Endothelial cell (in vitro differentiated cells): Measurements from ENCODE around the gene ARMH1. TPM values are rescaled to one million over a fixed set of nuclear protein-coding genes. Genes with fewer than 3 reads are reported as not detected.
"Not testable (repeated sequence)": the region's sequence is repeated elsewhere in the genome, so short reads cannot be mapped to it uniquely, and the experiment has no call there.

Source experiments
- DNase-seq: peaks from one replicate; pipeline ENCODE4 v3.0.0; 2021; ENCODE audit warnings: low spot score
- H3K27ac Mint-ChIP-seq: one replicate; pipeline ENCODE4 v1.8.0; 2021; ENCODE audit warnings: mixed read lengths, inconsistent platforms; ENCODE audit not compliant: unreplicated experiment
- H3K27me3 Mint-ChIP-seq: one replicate; pipeline ENCODE4 v1.8.0; 2021; ENCODE audit warnings: mild to moderate bottlenecking, moderate library complexity, mixed read lengths, inconsistent platforms; ENCODE audit not compliant: unreplicated experiment
- H3K36me3 Mint-ChIP-seq: one replicate; pipeline ENCODE4 v1.8.0; 2021; ENCODE audit warnings: mild to moderate bottlenecking, low read depth, mixed read lengths, inconsistent platforms; ENCODE audit not compliant: unreplicated experiment
- H3K4me1 Mint-ChIP-seq: one replicate; pipeline ENCODE4 v1.8.0; 2021; ENCODE audit warnings: mild to moderate bottlenecking, mixed read lengths, inconsistent platforms; ENCODE audit not compliant: unreplicated experiment
- H3K4me3 Mint-ChIP-seq: one replicate; pipeline ENCODE4 v1.8.0; 2021; ENCODE audit warnings: mild to moderate bottlenecking, mixed read lengths, inconsistent platforms; ENCODE audit not compliant: unreplicated experiment
- H3K9me3 Mint-ChIP-seq: one replicate; pipeline ENCODE4 v1.8.0; 2021; ENCODE audit warnings: mixed read lengths, inconsistent platforms; ENCODE audit not compliant: unreplicated experiment
- total RNA-seq: library from RNA; stranded (reverse); fragmentation: NEBNext Ultra II Directional; extraction: Animal tissue kit (Norgen Biotek cat#: 25700); gene quantifications from one replicate; pipeline ENCODE4 v1.2.1, GENCODE V29; 2021; ENCODE audit not compliant: unreplicated experiment
- TF ChIP-seq, protein P1 (sequence below): fragments of 200-600 bp; sonication (generic); IDR thresholded peaks from one replicate; pipeline ENCODE4 v1.5.0; 2021; ENCODE audit warnings: antibody characterized with exemption; ENCODE audit not compliant: unreplicated experiment

The ARMH1 gene
- total RNA-seq, 1 donor from 2014 or later: 4.1 TPM

DNA sequence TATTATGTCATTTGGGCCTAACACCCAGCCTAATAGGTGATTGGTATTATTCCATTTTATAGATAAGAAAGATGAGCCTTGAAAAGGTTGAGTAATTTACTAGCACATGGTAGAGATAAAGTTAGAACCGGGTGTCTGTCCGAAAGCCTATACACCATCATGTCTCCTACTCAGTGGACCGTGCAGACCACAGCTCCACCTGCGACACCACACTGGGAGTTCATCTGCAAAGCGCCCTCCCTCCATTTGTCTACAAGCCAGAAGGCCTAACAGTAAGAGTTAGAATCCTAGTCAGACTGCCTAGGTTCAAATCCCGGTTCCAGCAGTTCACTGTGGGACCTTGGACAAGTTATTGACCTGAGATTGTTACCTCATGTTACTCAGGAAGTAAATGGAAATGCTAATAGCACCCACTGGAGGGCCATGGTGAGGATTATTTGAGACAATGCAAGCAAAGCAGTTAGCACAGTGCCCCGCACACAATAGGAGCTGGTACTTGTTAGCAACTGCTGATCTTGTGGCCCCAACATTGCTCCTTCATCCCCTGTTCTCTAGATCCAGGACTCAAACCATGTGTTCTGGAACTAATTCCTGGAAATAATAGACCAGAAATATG, 20.5 kb downstream of the ARMH1 start:
- peaks cover 2% of the 10 kb centered on the region for H3K27me3 Mint-ChIP-seq
- H3K36me3 Mint-ChIP-seq: peaks cover under 1% of the 10 kb centered on the region
- TF ChIP-seq, protein P1, sequence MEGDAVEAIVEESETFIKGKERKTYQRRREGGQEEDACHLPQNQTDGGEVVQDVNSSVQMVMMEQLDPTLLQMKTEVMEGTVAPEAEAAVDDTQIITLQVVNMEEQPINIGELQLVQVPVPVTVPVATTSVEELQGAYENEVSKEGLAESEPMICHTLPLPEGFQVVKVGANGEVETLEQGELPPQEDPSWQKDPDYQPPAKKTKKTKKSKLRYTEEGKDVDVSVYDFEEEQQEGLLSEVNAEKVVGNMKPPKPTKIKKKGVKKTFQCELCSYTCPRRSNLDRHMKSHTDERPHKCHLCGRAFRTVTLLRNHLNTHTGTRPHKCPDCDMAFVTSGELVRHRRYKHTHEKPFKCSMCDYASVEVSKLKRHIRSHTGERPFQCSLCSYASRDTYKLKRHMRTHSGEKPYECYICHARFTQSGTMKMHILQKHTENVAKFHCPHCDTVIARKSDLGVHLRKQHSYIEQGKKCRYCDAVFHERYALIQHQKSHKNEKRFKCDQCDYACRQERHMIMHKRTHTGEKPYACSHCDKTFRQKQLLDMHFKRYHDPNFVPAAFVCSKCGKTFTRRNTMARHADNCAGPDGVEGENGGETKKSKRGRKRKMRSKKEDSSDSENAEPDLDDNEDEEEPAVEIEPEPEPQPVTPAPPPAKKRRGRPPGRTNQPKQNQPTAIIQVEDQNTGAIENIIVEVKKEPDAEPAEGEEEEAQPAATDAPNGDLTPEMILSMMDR: no peak
- H3K4me3 Mint-ChIP-seq: no peak overlapping the region
- DNase-seq: no peak
- no peak overlapping the region for H3K27ac Mint-ChIP-seq
- H3K9me3 Mint-ChIP-seq: no peaks in the 10 kb centered on the region
- H3K4me1 Mint-ChIP-seq: peaks cover 3% of the 10 kb centered on the region

DNA sequence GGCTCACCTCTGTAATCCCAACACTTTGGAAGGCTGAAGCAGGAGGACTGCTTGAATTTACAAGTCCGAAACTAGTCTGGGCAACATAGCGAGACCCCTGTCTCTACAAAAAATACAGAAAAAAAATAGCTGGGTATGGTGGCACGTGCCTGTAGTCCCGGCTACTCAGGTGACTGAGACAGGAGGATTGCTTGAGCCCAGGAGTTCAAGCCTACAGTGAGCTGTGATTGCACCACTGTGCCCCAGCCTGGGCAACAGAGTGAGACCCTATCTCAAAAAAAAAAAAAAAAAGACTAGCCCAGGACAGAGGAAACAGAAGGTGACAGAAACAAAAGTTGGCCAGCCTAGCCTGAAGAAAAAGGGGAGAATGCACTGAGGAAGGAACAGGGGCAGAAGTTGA, 21.2 kb downstream of the ARMH1 start:
- no peak overlapping the region for H3K4me3 Mint-ChIP-seq
- H3K9me3 Mint-ChIP-seq: no peaks in the 10 kb centered on the region
- TF ChIP-seq, protein P1: no peak
- no peak for DNase-seq
- peaks cover 3% of the 10 kb centered on the region for H3K4me1 Mint-ChIP-seq
- H3K27ac Mint-ChIP-seq: no peak overlapping the region
- peaks cover 2% of the 10 kb centered on the region for H3K36me3 Mint-ChIP-seq
- H3K27me3 Mint-ChIP-seq: peaks cover 2% of the 10 kb centered on the region

DNA sequence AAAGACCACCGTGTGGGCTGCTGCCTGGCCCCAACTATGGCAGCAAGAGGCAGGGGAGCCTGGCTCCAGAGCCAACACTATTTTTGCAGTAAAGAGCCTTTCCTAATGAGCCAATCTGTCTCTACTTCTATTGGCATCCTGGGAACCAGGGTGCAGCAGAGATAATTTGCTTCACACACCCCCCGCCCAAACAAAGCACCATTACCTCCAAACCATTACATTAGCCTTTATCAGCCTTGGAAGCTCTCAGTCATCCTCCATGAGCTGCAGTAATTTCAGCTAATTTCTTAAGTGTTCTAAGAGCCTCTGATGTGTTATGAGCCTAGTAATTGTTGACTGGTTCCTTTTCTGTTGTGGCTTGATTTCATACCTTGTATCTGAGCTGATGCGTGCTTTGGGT, 21.6 kb downstream of the ARMH1 start:
- no peak overlapping the region for H3K27ac Mint-ChIP-seq

DNA sequence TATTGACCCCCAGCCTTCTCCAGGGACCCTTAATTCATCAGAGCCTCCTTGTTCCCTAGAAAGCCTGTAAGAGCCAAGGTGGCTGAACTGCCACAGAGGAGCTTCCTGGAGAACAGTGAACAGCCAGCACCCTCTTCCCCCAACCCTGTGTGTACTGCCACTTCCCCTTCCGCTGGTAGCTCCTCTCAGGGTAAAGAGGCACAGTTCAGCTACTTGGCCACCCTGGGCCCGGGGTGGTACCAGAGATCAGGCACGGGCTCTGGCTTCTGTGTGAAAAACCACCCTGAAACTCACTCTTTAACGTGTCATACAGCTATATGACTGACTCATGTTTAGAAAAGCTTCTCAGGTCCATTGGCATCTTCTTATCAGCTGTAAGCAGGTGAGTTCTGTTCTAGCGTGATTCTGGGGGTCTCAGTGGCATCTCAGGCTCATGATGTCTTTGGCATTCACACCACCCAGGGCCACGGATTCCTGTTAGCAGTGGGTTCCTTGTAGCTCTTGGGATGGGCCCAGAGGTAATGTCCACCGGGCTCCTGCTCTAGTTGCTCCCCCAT, 22.4 kb downstream of the ARMH1 start:
- Mint-ChIP-seq H3K36me3 (peaks cover 2% of the 10 kb centered on the region), H3K9me3 (no peaks in the 10 kb centered on the region)

More for the DNA sequence above, 21.6 kb downstream of the ARMH1 start:
- TF ChIP-seq, protein P1: no peak
- no peaks in the 10 kb centered on the region for H3K9me3 Mint-ChIP-seq
- H3K36me3 Mint-ChIP-seq: peaks cover 2% of the 10 kb centered on the region
- H3K27me3 Mint-ChIP-seq: peaks cover 2% of the 10 kb centered on the region
- no peak overlapping the region for H3K4me3 Mint-ChIP-seq
- no peak for DNase-seq
- H3K4me1 Mint-ChIP-seq: peaks cover 3% of the 10 kb centered on the region

DNA sequence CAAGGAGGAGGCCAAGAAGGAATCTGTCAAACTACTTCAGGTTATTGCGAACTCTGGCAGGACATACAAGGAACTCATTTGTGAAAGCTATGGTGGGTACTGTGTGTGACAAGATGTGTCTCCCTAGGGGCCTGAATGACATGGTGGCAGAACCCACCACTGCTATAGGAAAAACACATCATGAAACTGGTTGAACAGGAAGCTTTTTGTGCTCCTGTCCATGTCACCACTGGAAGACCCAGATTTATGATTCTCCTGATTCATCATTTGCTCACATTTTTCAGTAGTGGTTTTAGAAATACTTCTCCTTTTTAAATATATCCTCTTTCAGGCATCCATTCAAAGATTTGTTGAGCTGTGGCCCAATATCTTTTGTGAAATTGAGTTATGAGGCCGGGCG, 23.6 kb downstream of the ARMH1 start:
- H3K36me3 Mint-ChIP-seq: peaks cover 2% of the 10 kb centered on the region
- no peaks in the 10 kb centered on the region for H3K27me3 Mint-ChIP-seq
- no peaks in the 10 kb centered on the region for H3K9me3 Mint-ChIP-seq
- no peak overlapping the region for H3K27ac Mint-ChIP-seq
- no peak for DNase-seq
- no peak overlapping the region for H3K4me3 Mint-ChIP-seq
- TF ChIP-seq, protein P1: no peak
- peaks cover 3% of the 10 kb centered on the region for H3K4me1 Mint-ChIP-seq

More for the DNA sequence above, 22.4 kb downstream of the ARMH1 start:
- no peak for DNase-seq
- TF ChIP-seq, protein P1: no peak
- Mint-ChIP-seq H3K4me1 (peaks cover 3% of the 10 kb centered on the region), H3K4me3 (no peak overlapping the region), H3K27me3 (no peaks in the 10 kb centered on the region), H3K27ac (no peak overlapping the region)

DNA sequence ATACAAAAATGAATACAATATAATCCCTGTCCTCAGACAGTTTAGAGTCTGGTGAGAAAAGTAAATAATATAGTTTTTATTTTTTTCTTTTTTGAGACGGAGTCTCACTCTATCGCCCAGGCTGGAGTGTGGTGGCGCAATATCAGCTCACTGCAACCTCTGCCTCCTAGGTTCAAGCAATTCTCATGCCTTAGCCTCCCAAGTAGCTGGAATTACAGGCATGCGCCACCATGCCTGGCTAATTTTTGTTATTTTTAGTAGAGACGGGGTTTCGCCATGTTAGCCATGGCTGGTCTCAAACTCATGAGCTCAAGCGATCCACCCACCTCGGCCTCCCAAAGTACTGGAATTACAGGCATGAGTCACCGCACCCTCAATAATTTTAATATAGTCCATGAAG, 24.9 kb downstream of the ARMH1 start:
- not testable (repeated sequence) for DNase-seq, H3K27me3 Mint-ChIP-seq, H3K27ac Mint-ChIP-seq, H3K4me3 Mint-ChIP-seq, H3K36me3 Mint-ChIP-seq, H3K9me3 Mint-ChIP-seq, H3K4me1 Mint-ChIP-seq
